Neural progenitor cell (in vitro differentiated cells): Measurements from ENCODE around the gene NOLC1.

Experiments used
- CTCF ChIP-seq: fragments of 200-600 bp; sonication (generic); IDR thresholded peaks from 2 replicates; pipeline ENCODE4 v1.5.1; 2017; ENCODE audit warnings: antibody characterized with exemption, mild to moderate bottlenecking
- EZH2phosphoT487 ChIP-seq: fragments of 200-600 bp; sonication (generic); IDR thresholded peaks from 2 replicates; pipeline ENCODE4 v1.6.1; 2017; ENCODE audit warnings: antibody characterized with exemption

DNA sequence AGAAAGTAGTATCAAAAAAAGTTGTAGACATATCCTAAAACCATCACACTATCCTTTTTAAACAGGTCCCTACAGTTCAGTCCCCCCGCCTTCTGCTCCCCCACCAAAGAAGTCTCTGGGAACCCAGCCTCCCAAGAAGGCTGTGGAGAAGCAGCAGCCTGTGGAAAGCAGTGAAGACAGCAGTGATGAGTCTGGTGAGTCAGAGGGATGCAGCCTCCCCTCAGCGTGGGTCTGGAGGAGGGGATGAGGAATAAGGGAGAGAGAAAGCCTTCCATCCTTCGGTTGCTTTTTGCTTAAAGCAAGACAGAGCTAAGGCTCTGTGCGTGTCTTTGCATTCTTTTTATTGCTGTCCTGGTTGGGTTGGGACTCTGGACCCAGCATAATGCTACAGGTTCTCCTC lies 7.6 kb downstream of the NOLC1 start:
- no peak for TF ChIP-seq CTCF
- TF ChIP-seq EZH2phosphoT487: no peak
